COLO668 (cell line): Measurements from ENCODE around the gene LGALS9.

ENCODE experiments used
- DNase-seq: peaks from one replicate; lab custom pipeline; 2025; ENCODE audit not compliant: unreplicated experiment; lab: John Stamatoyannopoulos, UW

The LGALS9 gene

GRCh38 chr17:27630607-27631410, at the start of gene LGALS9:
TSS of gene LGALS9 (plus strand) at chr17:27631188. CDS start at chr17:27631266, 78 bp downstream.
- no peak for DNase-seq

- no peak for DNase-seq
Measured at GRCh38 chr17:27582696-27583095, 48.3 kb upstream of the LGALS9 start.

- no peak for DNase-seq
Measured at GRCh38 chr17:27585153-27585681, 45.8 kb upstream of the LGALS9 start.

GRCh38 chr17:27585792-27586191, 45.2 kb upstream of the LGALS9 start:
- no peak for DNase-seq

- no peak for DNase-seq
Measured at GRCh38 chr17:27586203-27586721, 44.7 kb upstream of the LGALS9 start.

GRCh38 chr17:27588354-27588753, 42.6 kb upstream of the LGALS9 start:
- no peak for DNase-seq

GRCh38 chr17:27590864-27591263, 40.1 kb upstream of the LGALS9 start:
- no peak for DNase-seq

GRCh38 chr17:27591986-27592385, 39.0 kb upstream of the LGALS9 start:
- no peak for DNase-seq

GRCh38 chr17:27593232-27593856, 37.6 kb upstream of the LGALS9 start:
- peak; percentile 1 for DNase-seq

GRCh38 chr17:27593857-27594255, 37.1 kb upstream of the LGALS9 start:
- DNase-seq, result no peak

GRCh38 chr17:27595208-27595607, 35.8 kb upstream of the LGALS9 start:
- DNase-seq, result no peak

- DNase-seq, result no peak
Measured at GRCh38 chr17:27596096-27596495, 34.9 kb upstream of the LGALS9 start.

GRCh38 chr17:27596566-27597187, 34.3 kb upstream of the LGALS9 start:
- no peak for DNase-seq

GRCh38 chr17:27597188-27597580, 33.8 kb upstream of the LGALS9 start:
- no peak for DNase-seq

- DNase-seq, result no peak
Measured at GRCh38 chr17:27597783-27598320, 33.1 kb upstream of the LGALS9 start.

GRCh38 chr17:27598337-27599050, 32.5 kb upstream of the LGALS9 start:
- no peak for DNase-seq

- no peak for DNase-seq
Measured at GRCh38 chr17:27600471-27600870, 30.5 kb upstream of the LGALS9 start.

- peak; percentile 57 for DNase-seq
Measured at GRCh38 chr17:27601069-27601974, 29.7 kb upstream of the LGALS9 start.

GRCh38 chr17:27601975-27602302, 29.0 kb upstream of the LGALS9 start:
- no peak for DNase-seq
